CD4-positive, alpha-beta T cell treated with Interferon gamma for 1 hour (primary cell): ENCODE measurements around the gene AFAP1L1.

Experiments
- DNase-seq: peaks from one replicate; pipeline ENCODE4 v3.0.0-alpha.2; 2020

AFAP1L1 gene

DNA sequence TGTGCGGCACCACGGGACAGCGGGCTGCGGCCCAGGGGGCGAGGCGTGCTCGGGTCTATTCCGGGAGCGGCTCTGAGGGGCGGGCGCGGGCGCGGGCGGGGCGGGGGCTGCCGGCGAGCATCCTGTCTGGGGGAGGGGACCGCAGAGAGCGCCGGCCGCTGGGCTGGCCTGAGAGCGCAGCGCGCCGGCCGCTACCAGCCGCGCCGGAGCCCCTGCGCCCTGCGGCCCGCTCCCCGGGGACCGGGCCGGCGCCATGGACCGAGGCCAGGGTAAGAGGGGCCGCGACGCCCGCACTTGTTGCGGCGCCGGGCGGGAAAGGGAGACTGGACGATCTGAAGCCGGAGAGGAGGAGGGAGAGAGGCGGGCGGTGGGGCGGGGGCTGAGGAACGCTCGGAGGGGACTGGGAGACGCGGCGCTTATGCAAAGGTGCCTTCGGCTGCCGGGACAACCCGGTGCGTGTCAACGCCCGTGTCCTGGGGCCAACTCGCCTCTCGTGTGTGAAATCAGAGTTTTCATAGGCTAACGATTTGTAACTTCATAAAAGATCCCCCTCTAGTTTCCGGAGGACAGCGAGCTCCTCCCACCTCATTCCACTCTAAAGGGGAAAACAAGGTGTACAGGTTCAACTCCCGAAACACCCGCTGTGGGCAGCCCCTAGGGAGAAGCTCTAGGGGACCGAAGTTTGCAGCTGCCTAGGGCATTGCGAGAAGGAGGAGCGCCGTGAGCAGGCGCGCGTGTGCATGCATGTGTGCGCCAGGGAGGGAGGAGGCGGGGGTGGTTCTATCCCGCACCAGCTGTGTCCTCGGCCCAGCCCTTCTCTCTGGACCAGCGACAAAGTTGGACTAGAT lies at the start of gene AFAP1L1:
Gene AFAP1L1, plus strand, starts transcription at position 144 of the 848 bp plus-strand sequence. Its CDS starts 110 bp downstream, at position 254.
- no peak for DNase-seq

DNA sequence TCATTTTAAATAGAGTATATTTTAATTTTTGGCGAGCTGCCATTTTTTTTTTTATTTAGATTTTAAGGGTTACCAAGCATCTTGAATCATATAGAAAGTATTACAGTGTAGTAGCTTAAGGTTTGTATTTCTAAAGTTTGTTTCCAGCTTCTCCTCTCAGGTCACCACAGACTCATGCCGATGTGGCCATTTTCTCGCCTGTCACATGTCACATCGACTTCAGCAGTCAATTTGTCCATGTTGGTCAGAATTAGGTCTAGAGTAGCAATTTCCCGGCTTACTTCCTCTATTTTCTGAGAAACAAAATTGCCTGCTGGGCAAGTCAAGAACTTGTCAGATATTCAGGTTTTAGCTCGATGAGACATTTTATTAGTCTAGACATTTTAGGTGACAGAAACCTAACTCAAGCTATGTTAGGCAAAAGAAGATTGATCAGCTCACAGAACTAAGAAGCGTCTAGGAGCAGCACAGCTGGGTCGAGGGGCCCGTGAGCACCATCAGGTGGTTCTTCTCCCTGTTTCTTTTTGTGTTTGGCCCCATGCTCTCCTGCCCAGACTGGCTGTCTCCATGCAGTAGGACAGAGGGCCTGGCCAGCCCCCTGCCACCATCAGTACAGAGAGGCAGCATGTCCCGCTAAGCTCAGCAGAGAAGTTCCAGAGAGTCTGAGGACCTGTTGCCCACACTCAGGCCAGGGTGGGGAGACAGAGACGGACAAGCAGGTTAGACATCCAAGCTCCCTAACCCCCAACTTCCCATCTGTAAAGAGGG lies 48.4 kb upstream of the AFAP1L1 start:
- DNase-seq = no peak

DNA sequence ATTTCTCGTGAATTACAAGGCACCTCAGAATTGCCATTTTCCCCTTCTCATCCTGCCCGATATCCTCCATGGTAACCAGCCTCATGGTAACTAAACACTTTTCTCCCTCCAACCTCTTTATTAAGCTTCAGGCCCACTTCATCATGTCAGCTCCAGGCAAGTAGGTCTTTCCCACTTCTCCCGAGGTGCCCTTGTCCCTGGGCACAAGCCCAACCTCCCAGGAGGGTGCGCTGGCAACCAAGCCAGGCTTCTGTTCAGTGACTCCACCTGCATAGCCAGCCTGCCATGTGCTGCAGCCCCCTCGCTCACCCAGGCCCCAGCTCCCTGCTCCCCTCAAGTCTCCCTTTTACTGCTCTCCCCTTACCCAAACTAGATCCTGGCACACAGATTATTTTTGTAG lies 47.4 kb upstream of the AFAP1L1 start:
- DNase-seq = no peak

DNA sequence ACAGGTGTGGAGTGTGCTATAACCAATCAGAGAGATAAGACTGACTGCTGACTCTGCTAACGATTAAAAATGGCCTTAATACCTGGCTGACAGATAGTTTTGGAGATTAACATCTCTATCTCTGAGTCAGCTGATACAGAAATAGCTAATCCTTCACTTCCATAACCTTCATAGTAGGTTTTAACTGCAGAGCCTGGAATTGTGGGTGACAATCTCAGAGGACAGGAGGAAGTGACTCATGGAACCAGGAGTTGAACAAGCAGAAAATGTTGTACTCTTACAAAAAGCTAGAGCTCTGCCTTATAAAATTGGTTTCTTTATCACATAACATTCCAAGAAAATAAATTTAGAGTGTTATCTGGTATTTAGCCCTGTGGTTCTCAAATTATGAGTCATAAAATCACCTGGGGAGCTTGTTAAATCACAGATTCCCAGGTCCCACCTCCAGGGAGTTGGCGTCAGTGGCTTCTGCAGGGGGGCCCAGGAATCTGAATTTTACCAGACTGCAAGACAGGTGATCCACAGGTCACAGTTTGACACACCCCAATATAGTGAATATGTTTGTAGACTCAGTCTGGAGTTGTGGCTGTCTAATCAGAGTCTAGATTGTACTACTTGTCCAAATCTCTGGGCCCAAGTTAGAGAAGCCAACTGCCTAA lies 44.4 kb upstream of the AFAP1L1 start:
- DNase-seq = no peak

DNA sequence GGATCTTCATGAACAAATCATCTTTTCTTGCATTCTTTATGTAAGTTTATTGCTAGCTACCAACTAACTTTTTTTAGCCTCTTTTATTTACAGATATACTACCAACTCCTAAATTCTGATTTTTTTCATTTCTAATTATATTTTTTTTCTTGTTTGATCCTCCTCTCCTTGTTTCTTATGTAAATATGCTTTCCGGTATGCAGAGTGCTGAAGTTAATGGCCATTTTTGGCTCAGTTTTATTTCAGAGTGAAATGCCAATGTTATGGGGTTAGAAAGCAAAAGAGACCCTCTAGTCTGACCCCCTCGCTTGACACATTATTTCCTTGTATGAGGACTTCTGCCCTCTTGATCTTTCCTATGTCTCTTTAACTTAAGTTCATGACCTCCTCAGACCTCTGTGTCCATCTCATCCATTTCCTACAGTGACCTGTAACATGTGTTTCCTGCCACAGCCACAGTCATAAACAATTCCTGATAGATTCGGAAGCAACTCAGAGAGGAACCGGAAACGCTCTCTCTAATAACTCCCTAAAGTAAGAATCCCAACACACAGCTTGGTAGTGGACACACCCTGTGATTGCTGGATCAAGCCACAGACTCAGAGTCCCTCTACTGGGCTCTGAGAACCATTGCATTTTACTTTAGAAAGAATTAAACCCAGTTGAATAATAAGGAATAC lies 42.9 kb upstream of the AFAP1L1 start:
- no peak for DNase-seq

DNA sequence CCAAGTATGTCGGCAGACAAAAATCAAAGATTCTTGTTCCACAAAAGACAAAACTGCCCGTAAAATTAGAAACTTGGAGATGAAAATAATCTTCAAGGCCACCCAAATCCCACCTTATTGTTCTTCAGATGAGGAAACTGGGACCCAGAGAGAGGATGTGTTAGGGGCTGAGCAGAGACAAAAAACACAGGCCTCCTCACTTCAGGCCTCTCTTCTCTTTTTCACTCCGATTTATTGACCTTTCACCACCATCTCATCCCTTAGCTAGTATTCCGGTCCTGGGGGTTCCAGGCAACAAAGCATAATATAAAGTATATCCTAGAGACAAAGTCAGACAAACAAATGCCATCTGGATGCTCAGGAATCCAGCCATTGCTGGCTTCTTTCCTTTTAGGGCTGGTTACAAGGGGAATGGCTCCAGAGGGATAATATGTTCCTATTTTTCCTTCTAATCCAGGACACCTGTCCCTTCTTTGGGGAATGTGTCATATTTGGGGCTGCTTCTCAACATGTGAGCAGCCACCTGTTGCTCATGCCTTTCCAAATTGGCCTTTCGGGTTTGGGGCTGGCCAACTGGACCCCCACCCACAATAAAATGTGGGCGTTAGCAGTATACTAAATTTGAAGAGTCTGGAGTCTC lies 42.2 kb upstream of the AFAP1L1 start:
- DNase-seq = no peak

DNA sequence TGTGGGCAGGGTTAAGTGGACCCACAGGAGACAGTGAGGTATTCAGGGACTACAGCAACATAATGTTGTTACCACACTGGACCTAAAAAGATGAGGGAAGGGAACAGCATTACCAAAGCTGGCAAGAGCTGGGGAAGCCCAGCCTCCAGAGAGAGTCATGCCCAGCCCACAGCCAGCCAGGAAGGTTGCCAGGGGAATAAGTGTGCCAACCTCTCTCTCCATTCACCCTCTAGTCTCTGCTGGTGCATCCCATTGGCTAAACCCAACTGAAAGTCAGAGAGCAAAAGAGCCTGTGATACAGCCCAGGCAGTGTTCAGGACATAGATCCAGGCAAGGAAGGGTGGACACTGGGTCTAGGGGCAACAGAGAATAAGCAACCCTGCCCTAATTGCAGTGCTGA lies 35.8 kb upstream of the AFAP1L1 start:
- no peak for DNase-seq

DNA sequence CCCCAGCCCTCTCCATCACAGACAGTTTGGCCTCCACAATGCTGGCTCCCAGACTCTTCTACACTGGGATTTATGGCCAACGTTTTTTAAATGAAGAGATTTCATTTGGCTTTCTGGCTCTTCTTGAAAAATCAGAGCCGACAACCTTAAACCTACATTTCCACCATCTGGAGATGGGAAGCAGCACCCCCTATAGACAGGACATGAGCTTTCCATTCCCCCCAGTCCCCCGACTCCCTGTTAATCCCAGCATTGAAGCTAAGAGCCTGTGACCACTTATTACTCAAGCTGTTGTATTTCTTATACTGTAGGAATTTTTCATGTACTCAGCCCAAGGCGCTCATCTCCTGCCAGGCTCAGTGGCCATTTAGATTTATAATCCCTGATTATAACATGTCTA lies 34.0 kb upstream of the AFAP1L1 start:
- no peak for DNase-seq

DNA sequence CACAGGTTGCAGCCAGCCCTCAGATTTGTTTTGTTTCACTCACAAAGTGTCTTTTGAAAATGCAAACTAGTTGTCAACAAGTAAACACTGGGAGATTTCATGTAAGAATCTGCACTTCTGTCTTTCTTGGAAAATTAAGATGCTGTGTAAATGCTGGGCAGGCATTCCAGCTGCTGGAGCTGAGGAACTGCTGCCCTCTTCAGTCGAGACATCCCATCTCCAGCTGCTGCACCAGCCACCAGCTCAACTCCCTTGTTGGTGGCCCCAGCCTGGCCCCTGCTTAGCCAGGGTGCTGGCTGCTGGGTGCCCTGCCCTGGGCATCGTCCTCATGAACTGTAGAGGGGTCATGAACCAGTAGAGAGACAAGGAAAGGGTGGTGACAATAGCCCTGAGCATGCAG lies 33.1 kb upstream of the AFAP1L1 start:
- no peak for DNase-seq

DNA sequence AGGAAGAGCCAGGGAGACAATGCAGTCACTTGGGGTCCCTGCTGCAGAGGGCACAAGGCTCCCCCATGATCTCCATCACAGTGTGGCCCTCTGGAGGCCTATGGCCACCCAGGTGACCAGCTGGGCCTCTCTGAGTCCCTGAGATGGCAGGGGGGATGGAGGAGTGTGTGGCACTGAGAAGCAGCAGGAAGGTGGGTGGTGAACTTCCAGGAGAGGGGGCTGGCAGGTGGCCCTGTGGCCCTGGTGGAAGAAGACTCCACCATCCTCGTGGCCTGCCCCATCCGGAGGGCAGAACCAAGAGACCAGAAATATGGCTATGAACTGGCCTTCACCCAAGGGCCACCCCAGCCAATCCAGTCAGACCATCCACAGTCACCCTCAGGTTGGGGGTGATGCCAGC lies 31.7 kb upstream of the AFAP1L1 start:
- DNase-seq = no peak

DNA sequence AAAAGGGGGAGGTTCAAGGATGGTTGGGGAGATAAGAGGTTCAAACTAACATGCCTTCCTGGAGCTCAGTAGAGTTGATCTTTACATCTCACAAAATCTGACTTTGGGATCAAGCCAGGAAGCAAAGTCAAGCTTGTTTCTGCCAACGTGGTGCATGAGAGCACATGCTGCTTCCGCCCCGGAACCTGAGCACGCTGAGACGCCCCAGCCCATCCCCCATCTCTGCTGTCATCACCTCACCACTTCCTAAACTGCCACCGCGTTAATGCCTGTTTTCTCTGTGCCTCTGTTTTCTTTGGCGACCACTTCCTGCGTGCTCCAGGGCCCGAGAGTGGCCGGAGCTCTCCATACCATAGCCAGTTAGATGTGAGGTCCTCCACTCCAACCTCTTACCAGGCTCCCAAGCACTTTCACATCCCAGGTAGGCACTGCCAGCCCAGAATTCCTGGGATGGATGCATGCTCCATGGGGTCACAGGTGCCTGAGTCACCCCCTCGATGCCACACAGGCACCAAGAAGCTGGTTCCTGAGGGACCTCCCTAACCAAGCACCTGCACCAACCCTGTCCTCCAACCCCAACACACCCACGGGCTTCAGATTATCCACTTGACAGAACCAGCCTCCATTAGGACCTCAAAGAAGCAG lies 31.2 kb upstream of the AFAP1L1 start:
- DNase-seq = peak; percentile 76

DNA sequence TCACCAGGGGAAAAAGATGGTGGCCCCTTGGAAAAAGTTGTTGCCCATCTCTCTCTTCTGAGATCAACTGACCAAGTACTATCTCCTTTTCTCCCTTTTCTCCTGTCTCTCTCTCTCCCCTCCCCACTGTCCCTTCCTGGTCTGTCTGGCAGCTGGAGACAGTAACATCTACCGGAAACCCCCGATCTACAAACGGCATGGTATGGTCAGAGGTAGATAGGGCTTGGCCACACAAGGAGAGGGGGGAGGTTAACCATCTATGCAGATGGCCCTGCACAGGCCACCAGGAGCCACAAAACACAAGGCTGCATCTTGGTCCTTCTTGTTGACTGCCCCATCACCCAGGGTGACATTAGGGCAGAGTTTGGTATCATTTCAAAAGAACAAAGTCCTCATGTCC lies 29.3 kb upstream of the AFAP1L1 start:
- DNase-seq = no peak

DNA sequence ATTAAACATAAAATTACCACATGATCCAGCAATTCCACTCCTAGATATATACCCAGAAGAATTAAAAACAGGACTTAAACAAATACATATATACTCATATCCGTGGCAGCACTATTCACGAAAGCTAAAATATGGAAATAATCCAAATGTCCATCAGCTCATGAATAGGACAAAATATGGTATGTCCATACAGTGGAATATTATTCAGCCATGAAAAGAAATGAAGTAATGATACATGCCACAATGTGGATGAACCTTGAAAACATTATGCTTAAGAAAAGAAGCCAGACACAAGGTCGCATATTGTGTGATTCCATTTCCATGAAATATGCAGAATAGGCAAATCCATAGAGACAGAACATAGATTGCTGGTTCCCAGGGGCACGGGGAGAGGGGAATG lies 24.8 kb upstream of the AFAP1L1 start:
- no peak for DNase-seq

DNA sequence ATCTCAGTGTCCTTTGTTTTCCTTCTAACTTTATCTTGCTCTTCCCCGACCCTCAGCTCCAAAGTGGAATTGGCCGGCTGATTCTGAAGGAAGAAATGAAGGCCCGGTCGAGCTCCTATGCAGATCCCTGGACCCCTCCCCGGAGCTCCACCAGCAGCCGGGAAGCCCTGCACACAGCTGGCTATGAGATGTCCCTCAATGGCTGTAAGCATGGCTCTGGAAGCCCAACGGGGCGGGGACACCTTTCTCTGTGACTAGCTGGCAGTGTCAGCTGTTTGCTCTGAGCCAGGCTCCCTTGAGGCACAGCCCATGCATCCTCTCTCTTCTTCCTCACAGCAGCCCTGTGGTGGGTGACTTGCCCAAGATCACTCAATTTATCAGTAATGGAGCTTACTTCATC lies 23.9 kb upstream of the AFAP1L1 start:
- no peak for DNase-seq

DNA sequence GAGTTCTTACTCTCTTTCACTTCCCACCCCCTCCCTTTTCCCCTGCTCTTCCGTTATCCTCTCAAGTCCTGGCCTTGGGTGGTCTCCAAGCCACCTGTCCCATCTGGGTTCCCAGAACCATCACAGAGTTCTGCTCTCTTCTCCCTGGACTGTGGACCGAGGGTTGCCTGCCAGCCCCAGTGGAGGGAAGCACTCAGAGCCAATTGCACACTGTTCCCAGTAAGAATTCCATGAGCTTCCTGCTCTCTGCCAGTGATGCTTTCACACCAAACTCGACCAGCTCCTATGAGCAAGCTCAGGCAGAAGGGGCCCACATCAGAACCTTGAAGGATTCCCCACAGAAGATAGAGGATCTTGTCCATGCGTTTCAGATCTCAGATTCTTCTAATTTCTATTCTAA lies 20.1 kb upstream of the AFAP1L1 start:
- DNase-seq = no peak

DNA sequence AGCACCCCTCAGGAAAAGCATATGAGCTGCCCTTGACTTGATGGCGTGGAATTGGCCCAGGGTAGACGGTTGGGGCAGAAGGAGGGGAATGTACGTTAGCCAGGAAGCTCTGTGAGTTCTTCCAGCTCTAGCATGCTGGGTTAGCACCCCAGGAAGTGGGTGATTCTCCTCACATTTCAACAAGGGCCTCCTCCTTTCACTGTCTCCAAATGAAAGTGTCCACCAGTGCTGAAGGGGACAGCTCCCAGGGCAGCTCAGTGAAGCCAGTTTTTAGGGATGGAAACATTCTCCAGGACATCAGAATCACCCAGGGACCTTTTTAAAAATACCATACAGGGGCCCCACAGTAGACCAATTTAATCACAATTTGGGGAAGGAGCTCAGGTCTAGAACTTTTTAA lies 17.2 kb upstream of the AFAP1L1 start:
- no peak for DNase-seq

DNA sequence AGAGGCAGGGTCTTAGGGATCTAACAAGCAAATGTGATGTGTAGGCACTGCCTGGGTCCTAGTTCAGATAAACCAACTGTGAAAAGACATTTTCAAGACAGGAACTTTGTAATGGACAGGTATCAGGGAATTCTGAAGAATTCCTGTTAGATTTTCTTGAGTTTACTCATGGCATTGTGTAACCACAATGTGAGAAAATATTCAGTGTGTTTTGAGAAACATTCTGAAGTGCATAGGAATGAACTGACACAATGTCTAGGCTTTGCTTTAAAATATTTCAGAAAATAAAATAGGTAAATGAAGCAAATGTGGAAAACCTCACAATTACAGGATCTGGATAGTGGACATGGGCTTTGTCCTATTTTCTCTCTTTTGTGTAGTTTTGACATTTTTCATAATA lies 15.2 kb upstream of the AFAP1L1 start:
- DNase-seq = no peak

DNA sequence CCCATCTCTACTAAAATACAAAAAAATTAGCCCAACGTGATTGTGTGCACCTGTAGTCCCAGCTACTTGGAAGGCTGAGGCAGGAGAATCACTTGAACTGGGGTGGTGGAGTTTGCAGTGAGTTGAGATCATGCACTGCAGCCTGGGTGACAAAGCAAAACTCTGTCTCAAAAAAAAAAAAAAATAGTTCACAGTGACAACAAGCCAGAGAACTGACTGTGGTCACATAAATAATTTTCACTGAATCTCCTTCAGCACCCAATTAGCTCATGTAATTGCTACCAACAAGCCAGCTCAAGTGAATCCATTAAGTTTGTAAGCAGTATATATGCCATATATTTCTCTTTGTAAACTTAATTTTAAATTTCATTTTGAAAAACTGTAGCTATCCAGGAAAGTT lies 14.5 kb upstream of the AFAP1L1 start:
- no peak for DNase-seq

DNA sequence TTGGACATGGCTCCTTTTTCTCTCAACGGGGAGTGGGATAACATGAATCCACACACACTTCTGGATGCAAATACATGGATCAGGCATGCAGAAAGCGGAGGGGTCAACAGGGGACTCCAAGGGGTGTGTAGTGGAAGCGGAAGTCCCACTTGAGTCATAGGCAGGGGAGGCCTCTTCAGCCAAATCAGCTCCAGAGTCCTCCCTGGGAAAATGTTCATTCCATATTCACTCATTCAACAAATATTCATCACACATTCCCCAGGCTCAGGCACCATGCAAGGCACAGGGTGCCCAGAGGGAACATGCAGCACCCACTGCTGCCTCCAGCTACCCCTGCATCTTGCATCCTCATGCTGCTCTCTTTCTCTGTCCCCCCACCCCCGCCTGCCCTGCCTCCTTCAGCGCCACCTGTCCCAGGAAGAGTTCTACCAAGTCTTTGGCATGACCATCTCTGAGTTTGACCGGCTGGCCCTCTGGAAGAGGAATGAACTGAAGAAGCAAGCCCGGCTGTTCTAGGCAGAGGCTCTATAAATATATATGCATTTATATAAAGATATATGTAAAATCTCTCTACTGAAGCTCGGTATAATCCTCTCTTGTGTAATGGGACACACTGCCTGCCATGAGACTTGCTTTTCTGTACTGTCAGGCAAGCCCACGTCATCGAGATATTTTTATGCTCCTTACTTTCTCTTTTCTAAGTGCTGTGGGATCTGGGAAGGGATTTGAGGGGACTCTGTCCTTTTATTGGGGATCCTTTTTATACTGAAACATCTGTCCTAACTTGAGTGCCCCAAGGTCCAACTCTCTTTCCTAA lies 13.6 kb upstream of the AFAP1L1 start:
- DNase-seq = no peak

DNA sequence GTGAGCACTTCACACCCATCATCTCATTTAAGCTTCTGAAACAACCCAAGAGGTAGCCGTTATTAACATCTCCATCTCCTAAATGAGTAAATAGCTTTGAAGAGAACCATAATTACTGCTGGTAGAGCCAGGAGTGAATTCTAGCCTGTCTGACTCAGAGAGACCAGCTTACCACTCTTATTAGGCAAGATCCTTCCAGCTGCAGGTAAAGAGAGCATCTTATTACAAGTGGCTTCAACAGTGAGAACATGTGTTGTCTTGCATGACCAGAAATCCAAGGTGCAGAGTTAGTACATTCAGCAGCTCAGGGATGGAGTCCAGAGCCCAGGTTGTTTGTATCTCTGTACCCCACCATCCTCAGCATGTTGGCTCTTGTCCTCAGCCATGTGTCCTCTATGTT lies 10.9 kb upstream of the AFAP1L1 start:
- no peak for DNase-seq

DNA sequence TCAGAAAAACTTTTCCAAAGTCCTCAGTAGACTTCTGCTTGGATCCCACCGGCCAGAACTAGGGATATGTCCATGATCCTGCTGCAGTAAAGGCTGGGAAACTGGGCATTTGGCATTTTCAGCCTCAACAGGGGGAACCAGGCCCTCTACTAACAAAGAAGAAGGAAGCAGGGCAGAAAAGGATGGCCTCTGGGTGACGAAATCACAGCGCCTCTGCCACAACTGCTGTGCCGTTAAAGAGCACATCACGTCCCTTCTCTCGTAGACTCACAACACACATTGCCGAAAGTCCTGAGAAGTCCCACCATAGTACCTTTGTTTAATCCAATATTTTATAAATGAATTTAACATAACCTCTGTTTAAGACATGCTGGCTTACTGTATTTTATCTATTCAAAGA lies 10.4 kb upstream of the AFAP1L1 start:
- DNase-seq = no peak
